Measurements from ENCODE around the gene LIMCH1.

The LIMCH1 gene

GRCh38 chr4:41693629-41694028, 155.7 kb downstream of the LIMCH1 start:
- no peak for DNase-seq (ENCODE audit: low spot score)
- no peak overlapping the region for H3K4me3 ChIP-seq
- no peak overlapping the region for H3K27ac ChIP-seq
- TF ChIP-seq CTCF (IDR thresholded peaks at IDR 0.05): no peak

- TF ChIP-seq CTCF (IDR thresholded peaks at IDR 0.05): no peak
- no peak for DNase-seq (ENCODE audit: low spot score)
- Histone ChIP-seq H3K27ac (no peak overlapping the region), H3K4me3 (no peak overlapping the region)
Measured at GRCh38 chr4:41696131-41696530, 158.2 kb downstream of the LIMCH1 start.

GRCh38 chr4:41696763-41697162, 158.8 kb downstream of the LIMCH1 start:
- DNase-seq (ENCODE audit: low spot score): no peak
- no peak overlapping the region for H3K4me3 ChIP-seq
- TF ChIP-seq CTCF (IDR thresholded peaks at IDR 0.05): no peak

GRCh38 chr4:41701983-41702382, 164.0 kb downstream of the LIMCH1 start:
- TF ChIP-seq CTCF (IDR thresholded peaks at IDR 0.05): no peak
- Histone ChIP-seq H3K4me3 (no peak overlapping the region), H3K27ac (no peak overlapping the region)
- no peak for DNase-seq (ENCODE audit: low spot score)

More at GRCh38 chr4:41696763-41697162, 158.8 kb downstream of the LIMCH1 start:
- no peak overlapping the region for H3K27ac ChIP-seq

GRCh38 chr4:41702770-41703169, 164.8 kb downstream of the LIMCH1 start:
- no peak overlapping the region for H3K4me3 ChIP-seq
- TF ChIP-seq CTCF (IDR thresholded peaks at IDR 0.05): no peak
- H3K27ac ChIP-seq: no peak overlapping the region
- no peak for DNase-seq (ENCODE audit: low spot score)

- no peak overlapping the region for H3K27ac ChIP-seq
Measured at GRCh38 chr4:41703785-41704184, 165.8 kb downstream of the LIMCH1 start.

More at GRCh38 chr4:41703785-41704184, 165.8 kb downstream of the LIMCH1 start:
- TF ChIP-seq CTCF (IDR thresholded peaks at IDR 0.05): no peak
- no peak for DNase-seq (ENCODE audit: low spot score)
- H3K4me3 ChIP-seq: no peak overlapping the region
